NOMO-1 treated with DMSO at 0.1 percent for 48 hours (cell line): ENCODE results near the gene YTHDF1.
"Not testable (repeated sequence)": the region's sequence is repeated elsewhere in the genome, so short reads cannot be mapped to it uniquely, and the experiment has no call there.

Experiments used
- DNase-seq: peaks from one replicate; lab custom pipeline; 2025; ENCODE audit not compliant: unreplicated experiment; lab: John Stamatoyannopoulos, UW

YTHDF1 gene

GRCh38 chr20:63227260-63227659, 11.3 kb upstream of the YTHDF1 start:
- no peak for DNase-seq

- DNase-seq = no peak
Measured at GRCh38 chr20:63226042-63226943, 10.4 kb upstream of the YTHDF1 start.

GRCh38 chr20:63225082-63225454, 9.1 kb upstream of the YTHDF1 start:
- no peak for DNase-seq

GRCh38 chr20:63224412-63225081, 8.6 kb upstream of the YTHDF1 start:
- DNase-seq = no peak

GRCh38 chr20:63223826-63224207, 7.9 kb upstream of the YTHDF1 start:
- DNase-seq = no peak

- peak; percentile 29 for DNase-seq
Measured at GRCh38 chr20:63223121-63223825, 7.3 kb upstream of the YTHDF1 start.

GRCh38 chr20:63222541-63222940, 6.6 kb upstream of the YTHDF1 start:
- DNase-seq = no peak

- not testable (repeated sequence) for DNase-seq
Measured at GRCh38 chr20:63221400-63222053, 5.6 kb upstream of the YTHDF1 start.

- DNase-seq = no peak
Measured at GRCh38 chr20:63220696-63221399, 4.9 kb upstream of the YTHDF1 start.

- DNase-seq = no peak
Measured at GRCh38 chr20:63219866-63220521, 4.1 kb upstream of the YTHDF1 start.

GRCh38 chr20:63219447-63219821, 3.5 kb upstream of the YTHDF1 start:
- no peak for DNase-seq

- DNase-seq = no peak
Measured at GRCh38 chr20:63218701-63219446, 2.9 kb upstream of the YTHDF1 start.

GRCh38 chr20:63217706-63218105, 1.8 kb upstream of the YTHDF1 start:
- no peak for DNase-seq

- DNase-seq = no peak
Measured at GRCh38 chr20:63216849-63217471, 1.0 kb upstream of the YTHDF1 start.

GRCh38 chr20:63215101-63216040, 560 bp downstream of the YTHDF1 start:
- peak; percentile 19 for DNase-seq

GRCh38 chr20:63214514-63214913, 1.4 kb downstream of the YTHDF1 start:
- DNase-seq = no peak

GRCh38 chr20:63212792-63213191, 3.1 kb downstream of the YTHDF1 start:
- no peak for DNase-seq

- no peak for DNase-seq
Measured at GRCh38 chr20:63212393-63212730, 3.6 kb downstream of the YTHDF1 start.
